Spleen (tissue), 11 donors: ENCODE data around the gene PRR35. TPM values are rescaled to one million over a fixed set of nuclear protein-coding genes. Genes with fewer than 3 reads are reported as not detected.

ENCODE experiments used
- DNase-seq: peaks from one replicate; pipeline ENCODE4 v3.0.0-alpha.2; 2020
- H3K27ac ChIP-seq, 8 donors: fragments of 200-600 bp; sonication (generic) in 7 of 8; 1 replicate in 4 of 8; 2 replicates in 4 of 8; pipeline versions ENCODE4 v1.5.0 to v1.8.0; 2016 to 2021; ENCODE audit warnings: inconsistent platforms in 4 of 8, mild to moderate bottlenecking in 4 of 8, moderate library complexity in 1 of 8
- H3K27me3 ChIP-seq, 7 donors: fragments of 200-600 bp; sonication (generic) in 6 of 7; replicated peaks in 1 of 7; 1 replicate in 4 of 7; 2 replicates in 3 of 7; pipeline versions ENCODE4 v1.5.0 to v1.8.0; 2016 to 2021; ENCODE audit warnings: inconsistent platforms in 3 of 7, mild to moderate bottlenecking in 1 of 7
- H3K36me3 ChIP-seq, 6 donors: fragments of 200-600 bp; sonication (generic) in 5 of 6; 1 replicate in 4 of 6; 2 replicates in 2 of 6; pipeline versions ENCODE4 v1.5.0 to v1.8.0; 2016 to 2021; ENCODE audit warnings: inconsistent platforms in 2 of 6
- H3K4me1 ChIP-seq, 6 donors: fragments of 200-600 bp; sonication (generic) in 5 of 6; 1 replicate in 3 of 6; 2 replicates in 3 of 6; pipeline versions ENCODE4 v1.5.0 to v1.8.0; 2016 to 2021; ENCODE audit warnings: inconsistent platforms in 3 of 6
- H3K4me3 ChIP-seq, 8 donors: fragments of 200-600 bp; sonication (generic) in 7 of 8; 1 replicate in 4 of 8; 2 replicates in 4 of 8; pipeline versions ENCODE4 v1.5.0 to v1.8.0; 2016 to 2021; ENCODE audit warnings: inconsistent platforms in 4 of 8, mild to moderate bottlenecking in 4 of 8, moderate library complexity in 2 of 8
- H3K9me3 ChIP-seq, 8 donors: fragments of 200-600 bp; sonication (generic) in 7 of 8; 1 replicate in 4 of 8; 2 replicates in 4 of 8; pipeline versions ENCODE4 v1.5.0 to v1.8.0; 2016 to 2021; ENCODE audit warnings: inconsistent platforms in 4 of 8
- CTCF ChIP-seq, 11 experiments: fragments of 200-600 bp in 7 of 11; fragments of 450-650 bp in 4 of 11; sonication (generic) in 4 of 11; IDR thresholded peaks in 8 of 11; conservative IDR thresholded peaks in 3 of 11; 1 replicate in 7 of 11; 2 replicates in 4 of 11; pipeline versions ENCODE4 v1.4.0 to v1.8.0; 2016 to 2021; ENCODE audit warnings: antibody characterized with exemption in 11 of 11, inconsistent platforms in 4 of 11, mild to moderate bottlenecking in 1 of 11
- POLR2A ChIP-seq, 3 donors: fragments of 450-650 bp; IDR thresholded peaks; one replicate each; pipeline ENCODE4 v1.5.1; 2017; ENCODE audit warnings: antibody characterized with exemption in 3 of 3, mild to moderate bottlenecking in 1 of 3
- POLR2AphosphoS5 ChIP-seq, 3 donors: sonication (generic); formaldehyde crosslinking; IDR thresholded peaks; one replicate each; pipeline ENCODE4 v1.5.1; 2017; ENCODE audit warnings: antibody characterized with exemption in 3 of 3
- WGBS, 5 donors: extraction: QIAGEN DNeasy Blood & Tissue Kit in 3 of 5; methylation state at CpG; one replicate each; pipeline versions ENCODE4 v1.1.5 to v1.1.7; 2013 to 2018; 5-methylcytosine and 5-hydroxymethylcytosine counted together
- intact Hi-C: fragments of 100-400 bp; cut with DNase I; formaldehyde crosslinking; loops from one replicate; pipeline ENCODE4 v1.15.0; 2023; ENCODE audit warnings: low total_unique reads
- polyA plus RNA-seq, 3 donors: library from polyadenylated mRNA; stranded (reverse); fragments of 200-250 nt; gene quantifications; one replicate each; pipeline ENCODE4 v1.2.1, GENCODE V29; 2013
- total RNA-seq, 7 donors: library from RNA; depleted of rRNA in 3 of 7; stranded (reverse); fragments of >200 nt in 3 of 7; fragmentation: NEBNext Ultra II Directional in 4 of 7; extraction: Animal tissue kit (Norgen Biotek cat#: 25700) in 4 of 7; gene quantifications; one replicate each; pipeline versions ENCODE4 v1.1.0 to v1.2.1, GENCODE V29; 2016 to 2021
- donor health status: healthy with polysubstance abuse.
- donor health status: DM: no; HTN: no; CAD: no; lungs with moderate emphysema.
- donor health status: DM: no; HTN: no; CAD: no.
- donor health status: Bipolar disorder and iron deficiency.
- donor health status: healthy.
- donor health status: DM: no; HTN: no; CAD: no.
- donor health status: DM: yes; HTN: yes; CAD: no.

The PRR35 gene
- total and polyA plus RNA-seq, 10 donors = not detected

DNA sequence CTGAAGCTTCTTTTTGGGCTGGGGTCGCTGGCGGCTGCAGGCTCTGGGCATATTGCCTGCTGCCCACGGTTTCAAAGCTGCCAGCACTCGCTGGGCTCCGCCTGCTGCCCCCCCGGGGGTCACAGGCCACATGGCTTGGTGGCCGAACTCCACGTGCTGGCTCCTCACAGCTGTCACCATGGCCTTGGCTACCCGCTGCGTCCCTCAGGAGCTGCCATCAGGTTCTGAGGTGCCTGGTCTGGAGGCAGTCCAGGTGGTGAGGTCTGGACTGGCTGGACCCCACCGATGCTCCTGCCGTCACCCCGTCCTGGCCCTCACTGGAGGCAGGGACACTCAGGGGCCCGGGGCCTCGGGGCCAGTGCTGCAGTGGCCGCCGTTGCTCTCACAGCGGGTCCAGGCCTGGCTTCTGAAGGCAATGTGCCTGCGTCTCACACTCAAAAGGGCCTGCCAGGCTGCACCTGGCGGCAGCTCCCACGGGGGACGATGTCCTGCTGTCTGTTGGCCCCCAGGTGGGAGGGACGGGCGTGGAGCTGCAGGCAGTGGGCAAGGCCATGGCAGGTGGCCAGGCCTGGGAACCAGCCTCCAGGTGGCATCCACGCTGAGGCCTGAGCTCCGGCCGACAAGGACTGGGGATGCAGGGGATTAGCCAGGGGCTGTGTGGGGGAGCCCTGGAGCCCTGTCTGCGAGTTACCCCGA is 19.4 kb upstream of the PRR35 start:
- Histone ChIP-seq H3K36me3 (peaks cover 0 to 95% (median 35%) of the 10 kb centered on the region in 6 donors), H3K27me3 (no peaks in the 10 kb centered on the region), H3K27ac (no peak overlapping the region), H3K4me1 (peaks cover 0 to 12% (median 0%) of the 10 kb centered on the region in 6 donors), H3K9me3 (no peaks in the 10 kb centered on the region), H3K4me3 (no peak overlapping the region)
- intact Hi-C loops = no loop called here
- 90 to 96% (median 92%) methylated on average over 11 to 29 of the region's 29 CpGs for WGBS, 5 donors
- TF ChIP-seq CTCF (IDR thresholded peaks at IDR 0.05 in 8 of 11, conservative IDR thresholded peaks at IDR 0.05 in 3 of 11) (no peak), POLR2AphosphoS5 (IDR thresholded peaks at IDR 0.05) (no peak), POLR2A (IDR thresholded peaks at IDR 0.05) (no peak)
- DNase-seq = no peak

- Histone ChIP-seq H3K4me1 (peaks cover 4 to 40% (median 16%) of the 10 kb centered on the region in 6 donors), H3K27me3 (no peaks in the 10 kb centered on the region), H3K4me3 (no peak overlapping the region), H3K36me3 (peaks cover 0 to 95% (median 20%) of the 10 kb centered on the region in 6 donors), H3K9me3 (no peaks in the 10 kb centered on the region), H3K27ac (no peak overlapping the region)
- intact Hi-C loops = no loop called here
- no peak for DNase-seq
- no peak for TF ChIP-seq POLR2AphosphoS5 (IDR thresholded peaks at IDR 0.05)
- no peak for TF ChIP-seq POLR2A (IDR thresholded peaks at IDR 0.05)
- no peak for TF ChIP-seq CTCF (IDR thresholded peaks at IDR 0.05 in 8 of 11, conservative IDR thresholded peaks at IDR 0.05 in 3 of 11)
- 92 to 96% (median 94%) methylated on average over 33 to 51 of the region's 51 CpGs for WGBS, 5 donors
Measured at GRCh38 chr16:543301-544164, 16.7 kb upstream of the PRR35 start.

DNA sequence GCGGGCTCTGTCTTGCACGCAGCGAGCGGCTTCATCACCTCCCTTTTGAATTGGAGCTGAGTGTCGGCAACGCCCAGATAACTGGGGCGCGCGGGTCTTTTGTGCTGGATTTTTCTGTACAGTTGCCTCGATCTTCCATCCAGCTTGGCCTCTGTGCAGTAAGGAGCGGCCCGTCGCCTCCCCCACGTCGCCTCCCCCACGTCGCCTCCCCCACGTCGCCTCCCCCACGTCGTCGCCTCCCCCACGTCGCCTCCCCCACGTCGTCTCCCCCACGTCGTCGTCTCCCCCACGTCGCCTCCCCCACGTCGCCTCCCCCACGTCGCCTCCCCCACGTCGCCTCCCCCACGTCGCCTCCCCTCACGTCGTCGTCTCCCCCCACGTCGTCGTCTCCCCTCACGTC is 15.7 kb upstream of the PRR35 start:
- intact Hi-C loops = no loop called here
- 89 to 96% (median 94%) methylated on average over 34 to 46 of the region's 46 CpGs for WGBS, 5 donors
- H3K27ac ChIP-seq = no peak overlapping the region
- H3K9me3 ChIP-seq = no peaks in the 10 kb centered on the region
- no peak for DNase-seq
- TF ChIP-seq POLR2A (IDR thresholded peaks at IDR 0.05) (no peak), POLR2AphosphoS5 (IDR thresholded peaks at IDR 0.05) (no peak), CTCF (IDR thresholded peaks at IDR 0.05 in 8 of 11, conservative IDR thresholded peaks at IDR 0.05 in 3 of 11) (no peak)
- H3K4me3 ChIP-seq = no peak overlapping the region
- H3K4me1 ChIP-seq = peaks cover 4 to 44% (median 16%) of the 10 kb centered on the region in 6 donors
- H3K36me3 ChIP-seq = peaks cover 0 to 95% (median 29%) of the 10 kb centered on the region in 6 donors
- H3K27me3 ChIP-seq = no peaks in the 10 kb centered on the region
